Neutrophil (primary cell): Measurements from ENCODE around the gene TRAPPC1.

Source experiments
- H3K27ac ChIP-seq: fragments of 200-600 bp; sonication (generic); 2 replicates; pipeline ENCODE4 v1.5.1; 2016; ENCODE audit warnings: mild to moderate bottlenecking, moderate library complexity
- H3K27me3 ChIP-seq: fragments of 200-600 bp; sonication (generic); 2 replicates; pipeline ENCODE4 v1.6.0; 2016; ENCODE audit warnings: mild to moderate bottlenecking
- H3K36me3 ChIP-seq: fragments of 200-600 bp; sonication (generic); 2 replicates; pipeline ENCODE4 v1.5.1; 2017
- H3K4me1 ChIP-seq, 2 experiments: fragments of 200-600 bp in 1 of 2; sonication (generic) in 1 of 2; 1 replicate in 1 of 2; 2 replicates in 1 of 2; pipeline versions ENCODE4 v1.5.1 to v1.6.1; 2013 to 2016; ENCODE audit warnings: low read depth in 1 of 2, low read length in 1 of 2, mild to moderate bottlenecking in 1 of 2, moderate library complexity in 1 of 2; ENCODE audit not compliant: control insufficient read depth in 1 of 2, insufficient read depth in 1 of 2
- H3K4me3 ChIP-seq, 2 experiments: fragments of 200-600 bp in 1 of 2; sonication (generic) in 1 of 2; 1 replicate in 1 of 2; 2 replicates in 1 of 2; pipeline ENCODE4 v1.5.1; 2013 to 2016; ENCODE audit warnings: low read depth in 1 of 2, low read length in 1 of 2, mild to moderate bottlenecking in 1 of 2, moderate library complexity in 1 of 2
- H3K9me3 ChIP-seq: fragments of 200-600 bp; sonication (generic); 2 replicates; pipeline ENCODE4 v1.5.1; 2016
- CTCF ChIP-seq: fragments of 200-600 bp; sonication (generic); IDR thresholded peaks from 2 replicates; pipeline ENCODE4 v1.5.1; 2016; ENCODE audit warnings: antibody characterized with exemption

TRAPPC1 gene

GRCh38 chr17:7927596-7927995 is 4.2 kb downstream of the TRAPPC1 start:
- Histone ChIP-seq H3K9me3 (no peaks in the 10 kb centered on the region), H3K4me3 (no peak overlapping the region), H3K27me3 (no peaks in the 10 kb centered on the region), H3K27ac (peak overlapping the region; percentile 23), H3K36me3 (peaks cover 52% of the 10 kb centered on the region), H3K4me1 (peaks cover 33 to 45% of the 10 kb centered on the region in 2 experiments)
- TF ChIP-seq CTCF = no peak

DNA sequence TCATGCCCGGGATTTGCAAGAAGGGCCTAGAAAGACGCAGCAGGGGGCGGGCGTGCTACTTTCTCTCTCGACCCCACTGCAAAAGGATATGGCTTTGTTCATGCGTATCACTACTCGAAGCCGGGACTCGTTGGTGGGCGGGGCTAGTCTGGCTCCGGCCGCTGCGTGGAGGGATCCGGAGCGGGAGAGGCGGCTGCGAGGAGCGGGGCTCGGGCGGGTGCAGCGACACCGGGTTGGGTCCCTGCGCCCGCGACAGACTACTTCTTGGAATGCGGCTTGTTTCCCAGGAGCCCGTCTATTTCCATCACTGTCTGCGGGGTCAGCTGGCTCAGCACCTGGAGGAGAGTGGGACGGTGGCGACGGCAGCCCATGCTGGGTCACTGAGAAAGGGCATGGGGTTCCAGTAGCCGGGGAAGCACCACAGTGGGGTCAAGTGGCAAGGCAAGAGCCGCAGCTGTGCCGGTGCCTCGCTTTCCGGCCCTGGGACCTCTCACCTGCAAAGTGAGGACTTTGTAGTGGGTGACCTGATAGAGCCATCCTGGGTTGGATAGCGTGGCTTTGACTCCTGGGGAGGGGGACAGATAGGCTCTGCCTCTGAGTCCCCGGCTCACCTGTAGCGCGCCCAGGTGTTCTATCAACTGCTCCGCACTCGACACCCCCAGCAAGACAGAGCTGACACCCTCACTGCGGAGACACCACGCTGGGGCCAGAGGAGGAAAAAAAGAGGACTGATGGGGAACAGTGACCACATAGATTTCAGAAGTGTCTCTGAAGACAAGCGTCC is 8.7 kb downstream of the TRAPPC1 start:
- Histone ChIP-seq H3K27ac (peak overlapping the region; percentile 40), H3K36me3 (peaks cover 25% of the 10 kb centered on the region), H3K4me1 (peaks cover 29% of the 10 kb centered on the region in 2 experiments), H3K4me3 (peak overlapping the region; percentile 57 to 60), H3K27me3 (no peaks in the 10 kb centered on the region), H3K9me3 (no peaks in the 10 kb centered on the region)
- TF ChIP-seq CTCF = no peak

DNA sequence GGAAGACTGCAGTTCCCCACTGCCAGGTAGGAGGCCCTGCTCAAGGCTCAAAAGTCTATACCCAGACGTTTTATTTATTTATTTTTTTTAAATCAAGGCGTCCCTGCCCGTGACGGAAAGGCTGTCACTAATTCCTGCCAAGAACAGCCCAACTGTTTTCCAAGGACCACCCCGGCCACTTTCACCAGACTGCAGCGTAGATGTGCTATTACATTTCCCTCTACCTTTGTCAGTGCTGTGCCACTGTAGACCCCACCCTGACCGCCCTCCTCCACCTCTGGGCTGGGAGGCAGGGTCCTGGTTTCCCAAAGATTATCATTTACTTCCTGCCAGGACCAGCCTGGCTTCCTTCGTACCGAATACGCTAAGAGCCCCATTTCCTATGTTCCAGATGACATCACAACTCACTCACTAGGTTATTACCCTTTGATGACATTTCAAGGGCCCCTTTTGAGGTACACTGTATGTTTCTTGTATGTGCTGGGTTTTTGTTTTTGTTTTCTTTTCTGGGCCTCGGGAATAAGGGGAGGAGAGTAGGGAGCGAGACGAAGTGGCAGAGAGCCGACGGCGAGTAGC is 9.4 kb downstream of the TRAPPC1 start:
- no peak for TF ChIP-seq CTCF
- peaks cover 19% of the 10 kb centered on the region for H3K36me3 ChIP-seq
- peak overlapping the region; percentile 40 for H3K27ac ChIP-seq
- peaks cover 29% of the 10 kb centered on the region in 2 experiments for H3K4me1 ChIP-seq
- no peaks in the 10 kb centered on the region for H3K27me3 ChIP-seq
- H3K4me3 ChIP-seq = peak overlapping the region; percentile 57 to 60
- no peaks in the 10 kb centered on the region for H3K9me3 ChIP-seq

DNA sequence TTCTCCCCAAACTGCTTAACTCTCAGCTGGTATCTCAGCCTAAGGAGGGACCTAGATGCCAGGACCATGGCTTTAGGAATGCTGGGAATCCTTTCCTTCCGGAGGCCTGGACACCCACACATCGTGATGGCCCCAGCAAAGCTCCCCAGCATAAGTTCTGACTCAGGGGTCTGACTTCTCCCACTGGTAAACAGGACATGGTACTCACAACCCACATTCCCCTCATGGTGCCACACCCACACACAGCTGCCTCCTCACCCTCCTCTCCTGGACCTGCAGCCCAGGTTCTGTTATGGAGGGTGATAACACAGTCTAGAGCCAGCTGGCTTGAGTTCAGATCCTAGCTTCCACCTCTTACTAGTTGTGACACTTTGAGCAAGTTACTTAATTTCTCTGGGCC is 14.9 kb downstream of the TRAPPC1 start:
- Histone ChIP-seq H3K4me3 (peak overlapping the region; percentile 89 to 98), H3K27ac (peak overlapping the region; percentile 88), H3K9me3 (no peaks in the 10 kb centered on the region), H3K36me3 (peaks cover 6% of the 10 kb centered on the region), H3K4me1 (peaks cover 29 to 30% of the 10 kb centered on the region in 2 experiments), H3K27me3 (no peaks in the 10 kb centered on the region)
- TF ChIP-seq CTCF = no peak

DNA sequence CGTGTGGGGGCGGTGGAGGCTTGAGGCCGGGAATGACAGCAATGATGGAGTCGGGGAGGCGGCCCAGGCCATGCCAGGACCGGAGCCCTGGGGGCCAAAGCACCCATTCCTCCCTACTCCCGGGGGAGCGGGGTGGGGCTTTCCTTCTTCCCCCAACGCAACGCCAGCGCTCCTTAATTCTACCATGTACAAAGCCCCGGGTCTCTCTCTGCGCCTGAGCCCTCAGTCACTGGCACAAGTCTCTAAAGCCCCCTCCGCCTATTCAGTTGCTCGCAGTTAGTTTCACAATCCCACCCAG is 15.4 kb downstream of the TRAPPC1 start:
- Histone ChIP-seq H3K36me3 (peaks cover 11% of the 10 kb centered on the region), H3K27ac (peak overlapping the region; percentile 88), H3K4me3 (peak overlapping the region; percentile 89 to 98)

More for the DNA sequence above, 15.4 kb downstream of the TRAPPC1 start:
- H3K9me3 ChIP-seq = no peaks in the 10 kb centered on the region
- H3K27me3 ChIP-seq = no peaks in the 10 kb centered on the region
- H3K4me1 ChIP-seq = peaks cover 29 to 30% of the 10 kb centered on the region in 2 experiments
- no peak for TF ChIP-seq CTCF
